Measurements from ENCODE around the gene MIA2.
"Not testable (repeated sequence)": the region's sequence is repeated elsewhere in the genome, so short reads cannot be mapped to it uniquely, and the experiment has no call there.

The MIA2 gene, protein sequence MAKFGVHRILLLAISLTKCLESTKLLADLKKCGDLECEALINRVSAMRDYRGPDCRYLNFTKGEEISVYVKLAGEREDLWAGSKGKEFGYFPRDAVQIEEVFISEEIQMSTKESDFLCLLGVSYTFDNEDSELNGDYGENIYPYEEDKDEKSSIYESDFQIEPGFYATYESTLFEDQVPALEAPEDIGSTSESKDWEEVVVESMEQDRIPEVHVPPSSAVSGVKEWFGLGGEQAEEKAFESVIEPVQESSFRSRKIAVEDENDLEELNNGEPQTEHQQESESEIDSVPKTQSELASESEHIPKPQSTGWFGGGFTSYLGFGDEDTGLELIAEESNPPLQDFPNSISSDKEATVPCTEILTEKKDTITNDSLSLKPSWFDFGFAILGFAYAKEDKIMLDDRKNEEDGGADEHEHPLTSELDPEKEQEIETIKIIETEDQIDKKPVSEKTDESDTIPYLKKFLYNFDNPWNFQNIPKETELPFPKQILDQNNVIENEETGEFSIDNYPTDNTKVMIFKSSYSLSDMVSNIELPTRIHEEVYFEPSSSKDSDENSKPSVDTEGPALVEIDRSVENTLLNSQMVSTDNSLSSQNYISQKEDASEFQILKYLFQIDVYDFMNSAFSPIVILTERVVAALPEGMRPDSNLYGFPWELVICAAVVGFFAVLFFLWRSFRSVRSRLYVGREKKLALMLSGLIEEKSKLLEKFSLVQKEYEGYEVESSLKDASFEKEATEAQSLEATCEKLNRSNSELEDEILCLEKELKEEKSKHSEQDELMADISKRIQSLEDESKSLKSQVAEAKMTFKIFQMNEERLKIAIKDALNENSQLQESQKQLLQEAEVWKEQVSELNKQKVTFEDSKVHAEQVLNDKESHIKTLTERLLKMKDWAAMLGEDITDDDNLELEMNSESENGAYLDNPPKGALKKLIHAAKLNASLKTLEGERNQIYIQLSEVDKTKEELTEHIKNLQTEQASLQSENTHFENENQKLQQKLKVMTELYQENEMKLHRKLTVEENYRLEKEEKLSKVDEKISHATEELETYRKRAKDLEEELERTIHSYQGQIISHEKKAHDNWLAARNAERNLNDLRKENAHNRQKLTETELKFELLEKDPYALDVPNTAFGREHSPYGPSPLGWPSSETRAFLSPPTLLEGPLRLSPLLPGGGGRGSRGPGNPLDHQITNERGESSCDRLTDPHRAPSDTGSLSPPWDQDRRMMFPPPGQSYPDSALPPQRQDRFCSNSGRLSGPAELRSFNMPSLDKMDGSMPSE (N-terminal part only)

DNA sequence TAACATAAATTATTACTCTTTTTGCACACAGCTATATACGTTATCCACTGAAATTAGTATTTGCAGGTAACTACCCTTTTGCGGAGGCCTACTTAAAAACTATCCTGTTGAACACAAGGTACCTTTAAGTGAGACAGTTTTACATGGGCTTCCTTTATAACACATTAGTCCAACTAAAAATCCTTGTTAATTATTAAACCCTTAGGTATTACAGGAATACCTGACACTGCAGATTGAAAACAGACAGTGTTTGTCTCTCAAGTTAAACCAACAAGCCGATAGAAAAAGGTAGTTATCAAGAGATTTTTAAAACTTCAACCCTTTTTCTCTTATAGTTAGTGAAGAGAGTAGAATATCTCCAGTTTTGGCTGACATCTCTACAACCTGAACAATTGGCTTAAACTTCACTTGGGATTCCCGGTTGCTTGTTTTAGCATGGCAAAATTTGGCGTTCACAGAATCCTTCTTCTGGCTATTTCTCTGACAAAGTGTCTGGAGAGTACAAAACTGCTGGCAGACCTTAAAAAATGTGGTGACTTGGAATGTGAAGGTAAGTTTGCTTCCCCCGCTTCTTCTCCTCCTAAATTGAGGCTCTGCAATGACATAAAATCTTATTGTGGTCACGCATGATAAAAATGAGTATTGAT is at the start of gene MIA2:
Gene MIA2 (plus strand): TSS at position 236 of the 647 bp plus-strand sequence. CDS start 200 bp downstream, at position 436.
- DNase-seq, result no peak

DNA sequence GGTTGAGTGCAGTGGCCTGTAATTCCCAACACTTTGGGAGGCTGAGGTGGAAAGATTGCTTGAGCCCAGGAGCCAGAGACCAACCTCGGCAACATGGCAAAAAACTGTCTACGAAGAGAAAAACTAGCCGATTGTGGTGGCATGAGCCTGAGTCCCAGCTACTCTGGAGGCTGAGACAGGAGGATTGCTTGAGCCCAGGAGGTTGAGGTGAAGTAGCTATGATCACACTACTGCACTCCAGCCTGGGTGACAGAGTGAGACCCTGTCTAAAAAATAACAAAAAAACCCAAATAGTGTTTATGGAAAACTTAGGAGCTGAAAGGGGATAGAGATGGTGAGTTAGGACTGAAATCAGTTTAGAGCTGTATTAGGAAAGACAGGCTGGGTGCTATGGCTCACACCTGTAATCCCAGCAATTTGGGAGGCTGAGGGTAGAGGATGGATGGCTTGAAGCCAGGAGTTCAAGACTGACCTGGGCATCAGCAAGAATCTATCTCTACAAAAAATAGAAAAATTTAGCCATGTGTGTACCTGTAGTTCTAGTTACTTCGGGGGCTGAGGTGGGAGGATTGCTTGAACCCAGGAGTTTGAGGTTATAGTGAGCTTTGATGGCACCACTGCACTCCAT is 49.0 kb upstream of the MIA2 start:
- DNase-seq, result no peak

DNA sequence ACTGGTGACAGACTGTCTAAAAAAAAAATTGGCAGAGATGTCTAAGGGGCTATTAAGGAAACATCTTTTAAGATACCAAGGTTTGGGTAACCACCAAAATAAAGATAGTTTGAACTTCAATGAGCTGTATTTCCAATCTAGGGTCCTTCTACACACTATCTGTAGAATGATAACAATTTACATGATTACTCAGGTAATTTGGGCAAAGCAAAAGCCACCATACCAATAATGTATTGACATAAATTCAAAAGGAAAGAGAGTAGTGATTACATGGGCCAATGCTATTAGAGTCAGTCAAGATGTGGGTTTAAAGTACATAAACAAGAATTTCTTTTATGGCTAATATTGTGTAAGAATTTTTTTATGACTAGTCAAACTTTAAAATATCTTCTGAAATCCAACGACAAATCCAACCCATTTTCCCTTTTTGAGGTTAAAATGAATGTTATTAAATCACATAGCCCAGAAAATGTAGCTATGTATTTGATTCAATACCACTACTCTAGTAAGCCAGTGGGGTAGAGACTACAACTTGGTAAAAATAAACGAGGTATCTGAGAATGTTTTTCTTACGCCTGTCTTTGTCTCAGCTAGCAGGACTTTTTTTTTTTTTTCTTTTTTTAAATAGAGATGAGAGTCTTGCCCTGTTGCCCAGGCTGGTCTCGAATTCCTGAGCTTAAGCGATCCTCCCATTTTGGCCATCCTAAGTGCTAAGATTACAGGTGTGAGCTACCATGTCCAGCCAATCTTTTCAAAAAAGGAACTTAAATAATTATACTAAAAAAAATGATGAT is 48.3 kb upstream of the MIA2 start:
- DNase-seq, result no peak

DNA sequence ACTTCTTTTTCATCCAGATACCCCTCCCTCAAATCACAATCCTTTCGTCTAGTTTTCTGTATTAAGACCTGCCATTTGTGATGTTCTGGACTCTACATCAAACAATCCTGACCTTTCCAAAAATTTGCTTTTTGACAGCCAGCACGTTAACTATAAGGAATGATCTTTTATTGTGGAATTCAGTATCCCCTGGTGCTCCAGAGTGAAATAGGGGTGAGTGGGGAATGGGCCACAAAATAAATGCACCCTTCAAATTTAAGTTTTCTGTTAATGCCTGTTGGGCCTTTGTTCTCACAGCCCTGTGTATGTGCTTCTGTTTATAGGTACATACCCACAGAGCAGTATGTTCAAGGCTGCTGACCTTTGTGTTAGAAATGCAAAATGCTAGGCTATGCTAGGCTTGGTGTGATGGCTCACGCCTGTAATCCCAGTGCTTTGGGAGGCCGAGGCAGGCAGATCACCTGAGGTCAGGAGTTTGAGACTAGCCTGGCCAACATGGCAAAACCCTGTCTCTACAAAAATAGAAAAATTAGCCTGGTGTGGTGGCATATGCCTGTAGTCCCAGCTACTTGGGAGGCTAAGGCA is 46.7 kb upstream of the MIA2 start:
- DNase-seq, result no peak

GRCh38 chr14:39203659-39204606 is 29.8 kb upstream of the MIA2 start:
- no peak for DNase-seq

- DNase-seq, result not testable (repeated sequence)
These were observed 26.3 kb upstream of the MIA2 start for GRCh38 chr14:39207430-39207829.

DNA sequence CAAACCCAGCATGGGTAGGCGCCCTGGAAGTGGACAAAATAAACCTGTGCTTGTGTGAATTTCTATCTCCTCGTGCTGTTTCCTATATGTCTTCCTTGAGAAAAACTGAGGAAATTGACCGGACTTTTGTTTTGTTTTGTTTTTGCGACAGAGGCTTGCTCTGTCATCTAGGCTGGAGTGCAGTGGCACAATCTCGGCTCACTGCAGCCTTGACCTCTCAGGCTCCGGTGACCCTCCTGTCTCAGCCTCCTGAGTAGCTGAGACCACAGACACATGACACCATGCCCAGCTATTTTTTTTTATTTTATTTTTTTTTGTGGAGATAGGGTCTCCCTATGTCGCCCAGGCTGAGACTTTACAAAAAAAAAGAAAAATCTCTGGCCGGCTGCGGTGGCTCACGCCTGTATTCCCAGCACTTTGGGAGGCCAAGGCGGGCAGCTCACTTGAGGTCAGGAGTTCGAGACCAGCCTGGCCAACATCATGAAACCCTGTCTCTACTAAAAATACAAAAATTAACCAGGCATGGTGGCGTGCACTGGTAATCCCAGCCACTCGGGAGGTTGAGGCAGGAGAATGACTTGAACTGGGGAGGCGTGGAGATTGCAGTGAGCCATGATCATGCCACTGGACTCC is 22.5 kb upstream of the MIA2 start:
- DNase-seq, result no peak

- no peak for DNase-seq
These were observed 21.7 kb upstream of the MIA2 start for GRCh38 chr14:39212034-39212433.

DNA sequence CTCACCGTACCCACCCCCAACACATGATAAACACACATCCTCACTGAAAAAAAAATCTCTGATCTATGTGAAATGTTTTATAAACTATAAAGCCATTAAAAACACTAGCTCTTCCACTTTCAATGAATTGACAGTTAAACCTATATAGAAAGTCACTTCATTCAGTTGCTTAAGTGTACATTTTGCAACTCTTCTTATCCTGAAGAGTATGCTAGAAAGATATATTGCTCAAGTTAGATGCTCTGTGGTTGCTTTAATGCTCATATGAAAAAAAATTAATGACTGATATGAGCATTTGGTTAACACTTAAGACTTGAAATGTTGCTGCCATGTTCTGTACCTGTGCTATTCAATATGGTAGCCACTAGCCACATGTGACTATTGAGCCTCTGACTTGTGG is 21.0 kb upstream of the MIA2 start:
- no peak for DNase-seq

DNA sequence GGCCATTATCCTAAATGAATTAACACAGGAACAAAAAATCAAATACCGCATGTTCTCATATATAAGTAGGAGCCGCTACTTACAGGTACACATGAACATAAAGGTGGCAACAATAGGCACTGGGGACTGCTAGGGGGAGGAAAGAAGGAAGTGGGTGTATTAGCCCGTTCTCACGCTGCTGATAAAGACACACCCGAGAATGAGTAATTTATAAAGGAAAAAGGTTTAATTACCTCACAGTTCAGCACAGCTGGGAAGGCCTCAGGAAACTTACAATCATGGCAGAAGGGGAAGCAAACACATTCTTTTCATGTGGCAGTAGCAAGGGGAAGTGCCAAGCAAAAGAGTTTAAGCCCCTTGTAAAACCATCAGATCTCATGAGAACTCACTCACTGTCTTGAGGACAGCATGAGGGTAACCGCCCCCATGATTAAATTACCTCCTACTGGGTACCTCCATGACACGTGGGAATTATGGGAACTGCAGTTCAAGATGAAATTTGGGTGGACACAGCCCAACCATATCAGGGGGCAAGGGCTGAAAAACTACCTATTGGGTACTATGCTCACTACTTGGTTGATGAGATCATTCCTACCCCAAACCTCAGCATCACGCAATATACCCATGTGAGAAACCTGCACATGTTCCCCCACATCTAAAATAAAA is 16.4 kb upstream of the MIA2 start:
- DNase-seq, result no peak

- no peak for DNase-seq
These were observed 15.4 kb upstream of the MIA2 start for GRCh38 chr14:39218171-39218769.

DNA sequence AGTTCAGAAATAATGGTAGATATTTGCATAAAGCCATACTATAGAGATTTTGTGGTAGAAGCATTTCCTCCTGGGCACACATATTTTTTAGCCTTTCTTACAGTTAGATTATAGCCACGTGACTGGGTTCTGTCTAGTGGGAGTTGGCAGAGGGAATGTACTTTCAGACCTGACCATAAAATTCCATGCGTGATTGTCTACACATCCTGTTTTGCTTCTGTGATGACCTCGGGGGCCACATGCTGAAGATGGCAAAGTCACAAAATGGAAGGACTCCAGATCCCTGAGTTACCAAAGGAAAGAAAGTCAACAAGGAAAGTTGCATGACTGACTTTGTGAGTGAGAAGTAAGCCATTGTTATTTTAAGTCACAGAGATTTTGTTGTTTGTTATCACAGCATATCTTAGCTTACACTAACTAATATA is 14.6 kb upstream of the MIA2 start:
- DNase-seq, result no peak

GRCh38 chr14:39220473-39220872 is 13.2 kb upstream of the MIA2 start:
- DNase-seq, result not testable (repeated sequence)

GRCh38 chr14:39228044-39228443 is 5.7 kb upstream of the MIA2 start:
- no peak for DNase-seq

DNA sequence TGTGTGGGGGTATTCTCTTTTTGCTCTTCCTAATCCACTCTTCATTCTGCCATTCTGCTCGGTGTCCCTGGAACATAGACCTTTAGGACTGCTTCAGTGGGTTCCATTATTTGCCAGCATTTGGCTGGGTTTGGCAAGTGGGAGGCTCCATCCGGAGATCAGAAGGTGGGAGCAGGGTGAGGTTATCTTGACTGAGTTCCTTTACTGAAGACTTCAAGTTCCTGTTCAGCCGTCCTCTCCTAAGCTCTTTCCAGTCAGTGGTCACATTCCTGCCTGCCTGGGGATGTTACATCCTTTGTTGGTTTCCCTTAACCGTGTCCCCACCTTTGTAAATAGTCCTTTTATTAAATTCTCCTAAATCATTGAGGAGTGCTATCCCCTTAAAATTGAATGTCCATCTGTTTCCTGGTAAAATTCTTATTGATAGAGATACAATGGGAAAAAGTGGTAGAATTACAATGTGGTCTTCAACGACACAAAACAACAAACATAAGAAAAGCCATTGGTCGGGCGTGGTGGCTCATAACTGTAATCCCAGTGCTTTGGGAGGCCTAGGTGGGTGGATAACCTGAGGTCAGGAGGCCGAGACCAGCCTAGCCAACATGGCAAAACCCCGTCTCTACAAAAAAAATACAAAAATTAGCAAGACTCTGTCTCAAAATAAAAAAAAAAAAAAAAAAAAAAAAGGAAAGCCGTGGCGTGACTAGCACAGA is 5.0 kb upstream of the MIA2 start:
- no peak for DNase-seq

- no peak for DNase-seq
These were observed 4.5 kb upstream of the MIA2 start for GRCh38 chr14:39229222-39229543.

- no peak for DNase-seq
These were observed 4.1 kb upstream of the MIA2 start for GRCh38 chr14:39229601-39230110.
